22Rv1 (cell line): ENCODE results near the gene NSUN3.

Source experiments
- H3K27ac ChIP-seq: fragments of 450-650 bp; 2 replicates; pipeline ENCODE4 v1.5.1; 2017
- ZFX ChIP-seq: fragments of 450-650 bp; IDR thresholded peaks from 2 replicates; pipeline ENCODE4 v1.6.1; 2017; ENCODE audit warnings: antibody characterized with exemption, borderline replicate concordance
- TF ChIP-seq, protein P1 (sequence below): fragments of 450-650 bp; IDR thresholded peaks from 2 replicates; pipeline ENCODE4 v1.5.1; 2017; ENCODE audit warnings: mild to moderate bottlenecking

NSUN3 gene

GRCh38 chr3:94172695-94173310 lies 109.9 kb downstream of the NSUN3 start:
- TF ChIP-seq ZFX = no peak
- TF ChIP-seq, protein P1, sequence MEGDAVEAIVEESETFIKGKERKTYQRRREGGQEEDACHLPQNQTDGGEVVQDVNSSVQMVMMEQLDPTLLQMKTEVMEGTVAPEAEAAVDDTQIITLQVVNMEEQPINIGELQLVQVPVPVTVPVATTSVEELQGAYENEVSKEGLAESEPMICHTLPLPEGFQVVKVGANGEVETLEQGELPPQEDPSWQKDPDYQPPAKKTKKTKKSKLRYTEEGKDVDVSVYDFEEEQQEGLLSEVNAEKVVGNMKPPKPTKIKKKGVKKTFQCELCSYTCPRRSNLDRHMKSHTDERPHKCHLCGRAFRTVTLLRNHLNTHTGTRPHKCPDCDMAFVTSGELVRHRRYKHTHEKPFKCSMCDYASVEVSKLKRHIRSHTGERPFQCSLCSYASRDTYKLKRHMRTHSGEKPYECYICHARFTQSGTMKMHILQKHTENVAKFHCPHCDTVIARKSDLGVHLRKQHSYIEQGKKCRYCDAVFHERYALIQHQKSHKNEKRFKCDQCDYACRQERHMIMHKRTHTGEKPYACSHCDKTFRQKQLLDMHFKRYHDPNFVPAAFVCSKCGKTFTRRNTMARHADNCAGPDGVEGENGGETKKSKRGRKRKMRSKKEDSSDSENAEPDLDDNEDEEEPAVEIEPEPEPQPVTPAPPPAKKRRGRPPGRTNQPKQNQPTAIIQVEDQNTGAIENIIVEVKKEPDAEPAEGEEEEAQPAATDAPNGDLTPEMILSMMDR = no peak
- no peak overlapping the region for H3K27ac ChIP-seq

DNA sequence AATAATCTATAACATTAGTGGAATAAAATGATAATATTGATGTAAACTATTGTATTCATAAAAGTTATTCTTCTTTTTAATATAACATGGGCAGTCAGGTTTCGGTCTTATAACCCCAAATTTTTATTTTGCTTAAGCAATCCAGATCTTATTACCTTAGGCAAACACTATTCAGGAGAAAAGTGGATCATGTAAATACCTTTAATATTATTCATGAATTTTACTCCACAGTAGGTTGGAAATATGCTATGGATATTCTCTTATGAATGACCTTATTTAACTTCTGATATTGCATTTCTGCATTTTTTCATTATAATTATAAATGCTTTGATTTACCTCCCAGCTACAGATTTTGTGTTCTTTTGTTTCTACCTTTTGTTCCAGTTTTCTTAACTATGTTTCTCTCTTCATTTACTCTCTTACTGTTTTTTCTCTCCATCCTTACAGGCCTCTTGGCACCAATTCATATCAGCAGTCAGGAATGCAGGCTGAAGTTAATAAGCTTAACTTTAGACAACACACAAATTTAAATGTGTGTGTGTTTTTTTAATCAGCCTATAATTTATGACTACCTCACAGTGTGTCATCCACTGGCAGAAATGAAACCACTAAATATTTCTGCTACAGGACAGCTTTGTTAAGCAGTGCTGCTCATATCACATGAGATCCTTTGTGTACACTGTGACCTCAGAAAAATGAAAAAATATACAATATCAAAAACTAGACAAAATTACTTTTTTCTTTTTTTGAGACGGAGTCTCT lies 111.0 kb downstream of the NSUN3 start:
- no peak overlapping the region for H3K27ac ChIP-seq
- TF ChIP-seq ZFX = no peak
- TF ChIP-seq, protein P1 = no peak

GRCh38 chr3:94175677-94176076 lies 112.8 kb downstream of the NSUN3 start:
- TF ChIP-seq ZFX = no peak
- TF ChIP-seq, protein P1 = no peak
- no peak overlapping the region for H3K27ac ChIP-seq

- TF ChIP-seq, protein P1 = no peak
- TF ChIP-seq ZFX = no peak
- H3K27ac ChIP-seq = no peak overlapping the region
Observed at GRCh38 chr3:94176988-94177745, 114.3 kb downstream of the NSUN3 start.
